ENCODE data around the gene PLB1. TPM values are rescaled to one million over a fixed set of nuclear protein-coding genes. Genes with fewer than 3 reads are reported as not detected.

Gene PLB1
- polyA plus RNA-seq, 4 donors: 0.70 to 3.9 (median 1.5) TPM

DNA sequence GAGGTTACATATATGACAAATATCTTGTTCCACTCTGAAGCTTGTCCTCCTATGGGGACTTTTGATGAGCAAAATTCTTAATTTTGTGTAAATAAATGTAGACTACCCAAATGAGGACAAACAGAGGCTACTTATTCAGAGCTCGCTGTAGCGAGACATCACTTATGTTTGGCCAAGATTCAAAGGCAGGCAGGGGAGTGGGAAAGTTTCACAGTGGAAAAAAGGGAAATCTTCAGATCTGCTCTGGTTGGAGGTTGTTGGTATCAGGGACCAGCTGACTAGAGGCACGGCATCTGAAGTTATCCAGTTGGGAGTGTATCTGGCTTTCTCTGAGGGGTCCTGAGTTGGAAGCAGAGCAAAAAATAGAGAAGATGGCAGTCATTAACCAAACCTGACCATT lies 1.3 kb downstream of the PLB1 start:
- DNase-seq (ENCODE audit: low read depth in 4 of 4, low spot score in 3 of 4): no peak

DNA sequence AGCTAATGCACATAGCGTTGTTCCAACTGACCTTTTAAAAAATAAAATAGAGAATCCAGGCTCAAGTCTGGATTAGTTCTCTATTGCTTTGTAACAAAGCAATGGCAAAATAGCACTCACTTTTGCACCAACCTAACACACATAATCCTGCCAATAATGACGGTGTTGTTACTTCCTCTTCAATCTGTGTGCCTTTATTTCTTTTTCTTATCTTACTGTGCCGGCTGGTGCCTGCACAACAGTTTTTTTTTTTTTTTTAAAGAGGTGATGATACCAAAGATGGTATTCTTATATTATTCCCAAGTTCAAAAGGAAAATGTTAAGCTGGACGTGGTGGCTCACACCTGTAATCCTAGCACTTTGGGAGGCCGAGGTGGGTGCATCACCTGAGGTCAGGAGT lies 3.4 kb downstream of the PLB1 start:
- DNase-seq (ENCODE audit: low read depth in 4 of 4, low spot score in 3 of 4): no peak

DNA sequence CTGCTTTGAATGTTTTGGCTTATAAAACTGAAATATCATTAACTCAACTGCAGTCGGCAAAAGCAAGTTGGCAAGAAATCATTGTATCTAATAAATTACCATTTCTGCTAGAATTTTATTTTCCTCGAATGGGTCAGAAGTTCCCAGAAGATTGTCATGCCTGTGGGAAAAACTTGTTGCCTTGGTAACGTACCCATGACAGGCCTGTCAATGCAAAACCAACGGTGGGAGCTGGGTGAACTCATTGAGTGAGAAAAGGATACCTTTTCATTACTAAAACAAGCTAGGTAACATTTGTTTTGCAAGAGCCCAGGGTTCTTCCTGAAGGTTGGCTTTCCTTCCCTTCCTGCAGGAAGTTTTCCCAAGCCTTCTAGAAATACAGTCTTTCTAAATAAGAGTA lies 9.5 kb downstream of the PLB1 start:
- no peak for DNase-seq (ENCODE audit: low read depth in 4 of 4, low spot score in 3 of 4)

DNA sequence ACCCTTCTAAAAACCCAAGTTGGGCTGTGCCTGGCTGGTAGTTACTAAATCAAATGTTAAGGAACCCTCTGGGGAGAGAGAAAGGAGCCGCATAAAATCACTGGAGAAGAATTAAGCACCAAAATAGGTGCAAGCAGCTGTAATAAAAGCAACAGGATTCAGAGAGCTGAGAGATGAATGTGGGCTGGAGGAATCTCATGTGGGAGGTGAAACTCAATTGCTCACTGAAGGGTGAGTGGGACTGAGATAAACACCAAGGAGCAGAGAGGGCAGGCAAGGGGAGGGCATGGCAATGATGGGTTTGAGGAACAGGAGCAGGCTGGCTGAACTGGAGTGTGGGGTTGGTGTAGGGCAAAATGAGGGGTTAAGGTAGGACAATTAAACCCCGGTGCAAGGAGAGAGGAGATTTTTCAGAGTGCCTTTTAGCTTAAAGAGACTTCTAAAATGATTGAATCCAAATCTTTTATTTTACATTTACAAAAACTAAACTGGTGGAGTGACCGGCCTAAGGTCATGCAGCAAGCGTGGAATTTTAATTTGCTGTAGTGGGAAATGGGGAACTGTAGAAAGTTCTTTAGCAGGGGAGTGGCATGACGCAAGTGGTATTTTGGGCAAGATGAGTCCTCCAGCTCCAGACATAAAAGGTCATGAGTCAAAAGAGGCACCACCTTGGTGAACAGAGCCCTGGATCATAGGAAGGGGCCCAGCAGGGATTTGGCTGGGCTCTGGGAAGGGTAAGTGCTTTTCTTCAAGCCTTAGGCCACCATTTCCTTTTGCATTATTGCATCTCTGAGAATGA lies 10.5 kb downstream of the PLB1 start:
- DNase-seq (ENCODE audit: low read depth in 4 of 4, low spot score in 3 of 4): no peak

DNA sequence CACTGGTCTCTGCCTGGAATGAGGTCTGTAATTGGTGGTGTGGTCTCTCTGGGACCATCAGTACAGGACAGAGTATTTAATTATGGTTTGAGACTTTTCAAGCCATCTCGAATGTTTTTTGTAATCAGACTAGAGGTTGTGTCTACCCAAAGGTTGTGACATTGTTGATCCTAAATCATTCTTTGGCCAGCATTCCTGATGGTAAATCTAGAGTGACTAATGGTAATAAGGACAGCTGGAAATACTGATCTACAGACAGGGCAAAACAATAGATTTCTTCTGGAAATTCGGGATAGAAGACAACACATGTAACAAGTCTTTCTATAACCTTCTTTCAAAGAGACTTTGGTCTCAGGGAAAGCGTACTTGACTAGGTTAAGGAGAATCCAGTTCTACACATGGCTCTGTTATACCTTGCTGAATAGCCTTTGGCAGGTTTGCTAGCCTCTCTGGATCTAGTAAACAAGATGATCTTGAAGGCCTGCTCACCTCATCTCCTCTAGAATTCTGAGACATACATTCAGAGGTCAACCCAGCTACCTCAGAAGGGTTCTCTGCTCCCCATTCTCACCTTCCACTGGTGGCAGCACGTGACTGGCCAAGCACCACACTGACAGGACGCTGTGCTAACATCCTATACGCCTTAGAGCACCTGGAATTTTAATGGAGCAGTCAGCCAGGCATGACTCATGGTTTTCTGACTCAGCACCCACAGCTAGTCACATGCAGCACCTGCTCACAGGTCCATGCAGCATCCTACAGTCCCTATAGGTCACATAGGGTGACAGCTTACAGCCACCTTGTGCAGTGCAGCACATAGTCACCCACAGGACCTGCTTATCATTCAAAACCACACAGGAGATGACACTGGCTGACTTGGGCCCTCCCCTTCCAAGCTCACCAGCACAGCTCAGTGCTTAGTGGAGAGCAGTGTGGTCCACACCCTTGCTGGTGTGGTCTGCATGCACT lies 12.2 kb downstream of the PLB1 start:
- peak in 3 of 4 donors; percentile 12 to 24 (median 12) for DNase-seq (ENCODE audit: low read depth in 4 of 4, low spot score in 3 of 4)

DNA sequence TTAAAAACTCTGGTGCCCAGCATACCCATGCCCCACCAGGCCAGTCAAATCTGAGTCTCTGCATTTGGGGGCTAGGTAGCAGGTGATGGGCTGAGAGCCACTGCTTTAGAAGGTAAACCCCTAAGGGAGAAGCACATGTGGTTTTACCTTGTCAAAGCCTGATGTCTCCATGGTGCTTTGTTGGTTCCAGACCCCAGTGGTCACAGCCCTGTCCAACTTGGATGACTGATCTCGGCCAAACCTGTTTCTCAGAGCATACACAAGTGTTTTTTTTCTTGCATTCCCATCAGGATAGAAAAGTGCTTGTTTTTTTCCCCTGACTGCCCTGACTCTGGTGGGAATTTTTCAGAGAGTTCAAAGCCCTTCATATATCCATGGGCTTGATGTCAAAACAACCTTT lies 13.5 kb downstream of the PLB1 start:
- no peak for DNase-seq (ENCODE audit: low read depth in 4 of 4, low spot score in 3 of 4)

DNA sequence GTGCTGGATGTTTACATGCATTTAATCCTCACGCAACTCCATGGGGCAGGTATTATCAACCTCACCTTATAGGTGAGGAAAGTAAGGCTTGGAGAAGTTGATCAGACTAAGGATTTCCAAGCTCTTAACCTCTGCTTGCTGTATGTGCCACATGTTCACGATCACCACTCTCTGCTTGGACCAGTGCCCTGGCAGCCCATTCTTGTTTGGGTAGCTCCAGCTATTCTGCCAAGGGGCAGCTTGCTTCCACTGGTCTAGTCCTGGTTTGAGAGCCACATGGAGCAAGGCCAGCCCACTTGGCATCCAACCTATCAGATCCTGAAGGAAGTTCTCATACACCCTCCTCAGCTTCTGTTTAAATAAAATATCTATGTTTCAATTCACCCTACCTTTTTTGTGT lies 14.3 kb downstream of the PLB1 start:
- no peak for DNase-seq (ENCODE audit: low read depth in 4 of 4, low spot score in 3 of 4)

DNA sequence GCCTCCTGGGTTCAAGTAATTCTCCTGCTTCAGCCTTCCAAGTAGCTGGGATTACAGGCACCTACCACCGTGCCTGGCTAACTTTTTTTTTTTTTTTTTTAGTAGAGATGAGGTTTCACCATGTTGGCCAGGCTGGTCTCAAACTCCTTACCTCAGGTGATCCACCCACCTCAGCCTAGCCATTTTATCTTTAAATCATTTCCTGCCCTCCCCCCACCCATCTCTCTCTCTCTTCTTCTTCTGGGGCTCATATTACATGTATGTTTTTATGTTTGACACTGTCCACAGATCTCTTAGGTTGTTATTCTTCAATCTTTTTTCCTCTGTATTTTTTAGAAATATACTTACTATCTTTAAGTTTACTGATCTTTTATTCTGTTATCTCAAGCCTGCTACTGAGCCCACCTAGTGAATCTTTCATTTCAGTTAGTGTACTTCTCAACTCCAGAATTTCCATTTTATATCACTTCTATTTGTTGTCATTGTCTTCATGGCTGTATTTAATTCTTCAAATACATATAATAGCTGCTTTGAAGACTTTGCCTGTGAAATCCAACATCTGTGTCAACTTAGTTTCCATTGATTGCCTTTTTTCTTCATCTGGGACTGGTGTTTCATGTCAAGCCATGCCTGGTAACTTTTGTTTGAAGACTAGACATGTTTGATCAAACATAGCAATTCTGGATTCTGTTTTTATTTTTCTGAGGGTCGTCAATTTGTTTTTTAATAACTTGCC lies 16.2 kb downstream of the PLB1 start:
- DNase-seq (ENCODE audit: low read depth in 4 of 4, low spot score in 3 of 4): no peak

DNA sequence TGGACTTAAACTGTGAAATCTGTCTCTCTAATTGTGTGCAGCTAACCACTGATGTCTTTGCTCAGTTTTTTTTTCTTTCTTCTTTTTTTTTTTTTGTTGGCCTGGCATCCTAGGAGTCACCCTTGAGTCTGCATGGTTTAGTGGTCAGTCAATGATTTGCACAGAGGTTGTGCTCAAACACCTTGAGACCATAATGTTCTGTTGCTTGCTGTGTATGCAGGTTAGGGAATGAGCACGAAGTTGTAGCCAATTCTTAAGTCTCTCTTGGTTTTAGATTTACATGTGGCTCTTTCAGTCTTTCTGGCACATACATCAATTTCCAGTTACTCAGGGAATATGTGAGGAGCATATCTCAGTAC lies 16.7 kb downstream of the PLB1 start:
- DNase-seq (ENCODE audit: low read depth in 4 of 4, low spot score in 3 of 4): no peak

DNA sequence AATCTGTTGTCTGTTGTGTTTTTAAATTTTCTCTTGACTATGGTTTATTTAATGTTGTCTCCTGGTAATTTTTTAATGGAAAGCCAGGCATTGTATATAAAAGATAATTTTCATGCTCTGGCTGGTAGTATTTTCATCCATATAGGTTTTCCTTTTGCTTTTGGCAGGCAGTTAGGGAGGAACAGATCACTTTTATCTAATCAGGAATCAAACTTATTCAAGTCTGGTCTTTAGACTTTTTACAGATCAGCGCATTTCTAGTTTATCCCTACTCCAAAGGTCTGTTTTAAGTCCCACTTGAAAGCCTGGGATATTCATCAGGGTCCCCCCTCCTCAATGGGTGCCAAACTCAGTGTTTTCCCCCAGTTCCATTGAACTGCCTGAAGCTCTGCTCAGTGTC lies 17.2 kb downstream of the PLB1 start:
- DNase-seq (ENCODE audit: low read depth in 4 of 4, low spot score in 3 of 4): no peak

DNA sequence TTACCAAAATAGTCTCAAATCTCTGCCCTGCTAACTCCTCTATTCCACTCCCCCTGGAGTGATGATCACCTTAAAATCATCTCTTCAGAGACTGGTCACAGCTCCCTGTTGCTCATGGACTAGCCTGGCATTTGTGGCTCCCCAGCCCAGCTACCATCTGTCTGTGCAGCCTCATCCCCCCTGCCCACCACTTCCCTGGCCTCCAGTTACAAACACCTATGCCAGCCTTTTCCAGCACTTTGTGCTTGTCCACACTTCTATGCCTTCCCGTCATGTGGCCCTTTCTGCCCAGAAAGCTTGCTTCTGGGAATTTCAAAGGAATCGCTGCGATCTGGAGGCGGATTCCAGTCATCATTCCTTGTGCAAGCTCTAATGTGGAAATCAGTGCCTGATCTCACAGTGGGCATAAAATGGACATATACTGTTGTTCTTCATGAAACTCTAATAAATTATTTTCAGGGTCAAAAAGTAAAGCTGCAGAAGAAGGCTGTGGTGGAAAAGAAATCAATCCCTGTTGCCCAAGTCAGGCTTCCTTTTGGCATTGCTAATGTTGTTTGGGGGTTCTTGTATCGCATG lies 19.4 kb downstream of the PLB1 start:
- no peak for DNase-seq (ENCODE audit: low read depth in 4 of 4, low spot score in 3 of 4)

DNA sequence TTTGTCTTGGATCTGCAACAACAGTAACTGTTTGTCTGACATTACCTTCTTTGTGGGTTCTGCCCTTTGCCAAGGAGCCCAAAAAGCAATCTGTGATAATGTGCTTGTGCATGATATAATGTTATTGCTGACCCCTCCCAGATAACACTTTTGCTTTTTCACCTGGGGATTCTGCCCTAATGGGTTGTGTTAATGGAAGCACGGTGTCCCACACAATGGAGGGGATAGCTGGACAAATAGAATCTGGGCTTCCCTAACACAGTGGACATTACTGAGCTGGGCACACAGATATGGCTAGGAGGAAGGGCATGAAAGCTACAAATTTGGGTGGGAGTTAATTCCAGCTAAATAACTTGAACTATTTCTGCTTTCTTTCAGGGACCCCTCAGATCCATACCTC lies 20.6 kb downstream of the PLB1 start:
- DNase-seq (ENCODE audit: low read depth in 4 of 4, low spot score in 3 of 4): no peak

DNA sequence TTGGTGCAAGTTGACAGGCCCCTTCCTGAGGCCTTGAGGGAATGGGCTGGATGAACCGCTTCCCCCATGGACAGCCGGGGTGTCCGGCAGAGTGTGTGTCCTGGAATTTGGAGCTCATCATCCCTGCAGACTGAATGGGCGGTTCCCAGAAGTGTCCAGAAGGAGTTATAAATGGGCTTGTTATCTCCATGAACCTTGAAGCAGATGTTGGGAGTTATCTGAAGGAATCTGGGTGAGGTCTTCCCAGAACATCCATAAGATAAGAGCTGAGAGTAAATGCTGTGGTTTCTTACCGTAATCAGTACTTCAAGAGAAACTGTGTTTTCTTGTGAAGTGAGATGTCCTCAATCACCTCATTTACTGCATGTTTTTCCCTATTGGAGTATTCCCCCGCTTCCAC lies 21.1 kb downstream of the PLB1 start:
- DNase-seq (ENCODE audit: low read depth in 4 of 4, low spot score in 3 of 4): no peak

DNA sequence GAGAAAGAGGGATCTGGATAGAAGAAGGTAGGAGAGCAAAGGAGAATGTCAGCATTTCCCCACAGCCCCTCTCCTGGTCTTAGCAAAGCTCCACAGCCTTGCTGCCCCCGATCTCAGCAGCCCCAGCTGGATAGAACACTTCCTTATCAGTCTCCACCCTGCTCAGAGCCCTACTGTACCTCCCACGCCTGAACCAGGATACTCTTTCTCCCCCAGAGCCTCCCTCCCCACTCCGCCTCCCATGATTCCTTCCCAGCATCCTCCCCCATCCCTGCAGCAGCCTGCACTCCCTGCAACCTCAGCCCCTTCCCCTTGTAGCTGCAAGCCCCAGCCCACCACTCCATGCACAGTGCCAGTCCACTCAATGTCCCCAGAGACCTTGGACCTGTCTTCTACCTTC lies 25.8 kb downstream of the PLB1 start:
- peak in 2 of 4 donors; percentile 32 to 35 for DNase-seq (ENCODE audit: low read depth in 4 of 4, low spot score in 3 of 4)

DNA sequence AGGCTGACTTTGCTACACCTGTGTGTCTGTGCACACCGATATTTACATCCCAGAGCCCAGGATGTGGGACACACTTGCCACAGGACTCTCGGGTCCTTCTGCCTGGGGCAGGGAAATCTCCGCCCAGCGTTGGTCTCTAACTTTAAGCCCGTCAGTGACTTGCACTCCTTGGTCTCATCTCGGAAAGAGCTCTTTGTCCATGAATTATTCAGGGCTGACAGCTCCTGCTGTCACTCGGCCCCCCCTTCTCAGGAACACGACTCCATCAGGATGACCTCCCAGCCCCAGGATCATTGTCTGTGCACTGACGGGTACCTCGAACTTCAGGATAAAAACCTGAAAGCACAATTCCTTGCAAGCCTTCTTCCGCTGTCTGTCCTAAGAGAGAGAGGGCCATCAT lies 26.6 kb downstream of the PLB1 start:
- no peak for DNase-seq (ENCODE audit: low read depth in 4 of 4, low spot score in 3 of 4)

DNA sequence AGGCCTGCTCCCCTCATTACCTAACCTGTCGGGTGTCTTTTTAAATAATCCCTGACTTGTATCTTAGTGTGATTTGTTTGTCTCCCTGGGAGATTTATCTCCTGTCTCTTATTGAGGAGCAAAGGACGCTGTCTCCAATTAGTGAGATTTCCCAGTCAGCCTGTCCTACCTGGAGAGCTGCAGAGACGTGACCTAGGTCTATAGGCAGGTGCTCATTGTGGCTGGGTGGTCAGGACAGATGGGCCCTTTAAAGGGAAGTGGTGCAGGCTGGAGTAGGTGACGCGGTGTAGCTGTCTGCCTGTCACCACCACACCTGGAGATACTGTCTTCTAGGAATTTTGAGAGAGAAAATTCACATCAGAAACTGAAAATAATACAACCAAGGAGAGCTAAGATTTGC lies 28.0 kb downstream of the PLB1 start:
- DNase-seq (ENCODE audit: low read depth in 4 of 4, low spot score in 3 of 4): no peak

DNA sequence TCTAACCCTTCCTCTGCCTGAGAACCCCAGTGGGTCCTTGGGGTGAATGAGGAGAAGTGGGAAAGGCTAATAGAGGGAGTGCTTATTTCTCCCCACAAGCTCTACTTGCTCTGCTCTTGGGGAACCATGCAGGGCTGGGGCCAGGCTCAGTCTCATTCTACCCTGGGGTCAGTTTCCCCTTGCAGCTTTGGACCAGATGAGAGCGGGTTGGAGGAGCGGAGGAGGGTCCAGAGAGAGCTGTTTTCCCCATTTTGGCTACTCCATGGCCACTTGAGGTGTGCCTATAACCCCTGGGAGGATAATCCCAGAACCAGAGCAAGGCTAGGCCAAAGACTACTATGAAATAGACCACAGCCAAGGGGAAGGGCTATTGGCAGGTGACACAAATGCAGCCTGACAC lies 29.6 kb downstream of the PLB1 start:
- no peak for DNase-seq (ENCODE audit: low read depth in 4 of 4, low spot score in 3 of 4)

DNA sequence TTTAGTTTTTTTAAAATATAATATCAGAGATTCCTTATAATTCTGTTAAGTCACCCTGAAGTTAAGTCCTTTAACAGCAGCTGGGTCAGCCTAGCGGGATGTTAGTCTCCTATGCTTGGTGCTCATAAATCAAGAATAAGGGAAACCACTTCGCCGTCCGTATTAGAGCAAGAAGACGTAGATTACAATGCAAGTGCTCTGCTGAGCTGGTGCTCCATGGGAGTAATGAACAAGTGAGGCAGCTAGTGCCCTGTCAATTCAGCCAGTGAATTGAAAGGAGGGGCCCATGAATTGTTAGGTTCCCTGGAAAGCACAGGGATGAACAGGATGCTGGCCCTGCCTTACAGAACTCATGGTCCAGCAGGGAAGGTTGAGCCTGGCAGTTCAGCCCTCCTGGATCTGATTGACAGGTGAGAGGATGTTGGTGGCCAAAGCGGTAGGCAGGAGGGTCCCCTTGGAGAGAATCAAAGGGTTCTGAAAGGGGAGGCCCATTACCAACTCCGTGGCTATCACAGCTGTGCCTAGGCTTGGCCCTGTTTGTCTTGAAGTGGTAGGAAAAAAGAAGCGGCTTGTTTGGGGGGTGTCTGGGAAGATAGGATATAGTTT lies 30.8 kb downstream of the PLB1 start:
- DNase-seq (ENCODE audit: low read depth in 4 of 4, low spot score in 3 of 4): no peak

DNA sequence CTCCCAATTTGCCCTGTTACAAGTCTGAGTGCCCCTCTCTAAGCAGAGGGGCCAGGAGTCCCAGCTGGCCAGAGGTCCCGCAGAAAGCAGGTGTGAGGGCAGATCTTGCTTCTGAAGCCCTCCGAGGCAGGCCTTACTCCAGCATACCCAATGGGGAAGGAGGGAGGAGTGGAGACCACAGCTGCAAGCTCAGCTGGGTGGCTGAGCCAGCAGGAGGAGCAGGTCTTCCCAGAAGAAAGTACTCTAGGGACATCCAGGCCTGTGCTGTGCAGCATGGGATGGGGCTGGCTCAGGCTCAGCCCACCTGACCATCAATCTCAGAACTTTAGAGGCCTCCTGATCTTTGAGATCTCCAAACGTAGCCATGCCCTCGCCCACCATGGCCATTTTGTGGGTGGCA lies 31.3 kb downstream of the PLB1 start:
- no peak for DNase-seq (ENCODE audit: low read depth in 4 of 4, low spot score in 3 of 4)

DNA sequence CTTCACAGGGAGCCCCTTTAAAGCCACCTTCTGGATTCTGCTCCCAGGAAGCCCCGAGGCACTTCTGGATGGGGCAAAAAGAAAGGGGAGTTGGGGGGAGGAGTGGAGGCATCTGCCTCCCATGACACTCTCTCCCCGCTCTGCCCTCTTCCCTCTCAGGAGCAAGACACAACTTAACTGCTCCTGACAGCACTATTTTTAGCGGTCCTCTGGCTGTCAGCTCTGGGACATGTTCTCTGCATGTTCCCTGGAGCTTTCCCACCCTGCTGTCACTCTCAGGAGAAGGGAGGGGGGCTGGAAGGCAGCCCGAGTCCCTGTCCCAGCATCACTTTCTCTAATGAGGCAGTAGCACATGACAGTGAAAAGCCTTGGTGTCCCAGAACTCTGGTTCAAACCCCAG lies 32.3 kb downstream of the PLB1 start:
- DNase-seq (ENCODE audit: low read depth in 4 of 4, low spot score in 3 of 4): no peak

Measured in left renal pelvis (tissue), 4 donors.